Testis (tissue), 2 donors: ENCODE data around the gene ARL5C.

Experiments used
- POLR2A ChIP-seq: fragments of 450-650 bp; IDR thresholded peaks from one replicate; pipeline ENCODE4 v1.6.1; 2017; ENCODE audit warnings: antibody characterized with exemption, mild to moderate bottlenecking, moderate library complexity
- TF ChIP-seq, protein P1 (sequence below), 3 experiments: fragments of 450-650 bp in 2 of 3; fragments of 200-600 bp in 1 of 3; sonication (generic) in 1 of 3; IDR thresholded peaks; one replicate each; pipeline ENCODE4 v1.5.1; 2016 to 2019; ENCODE audit warnings: antibody characterized with exemption in 3 of 3, mild to moderate bottlenecking in 2 of 3, moderate library complexity in 1 of 3

DNA sequence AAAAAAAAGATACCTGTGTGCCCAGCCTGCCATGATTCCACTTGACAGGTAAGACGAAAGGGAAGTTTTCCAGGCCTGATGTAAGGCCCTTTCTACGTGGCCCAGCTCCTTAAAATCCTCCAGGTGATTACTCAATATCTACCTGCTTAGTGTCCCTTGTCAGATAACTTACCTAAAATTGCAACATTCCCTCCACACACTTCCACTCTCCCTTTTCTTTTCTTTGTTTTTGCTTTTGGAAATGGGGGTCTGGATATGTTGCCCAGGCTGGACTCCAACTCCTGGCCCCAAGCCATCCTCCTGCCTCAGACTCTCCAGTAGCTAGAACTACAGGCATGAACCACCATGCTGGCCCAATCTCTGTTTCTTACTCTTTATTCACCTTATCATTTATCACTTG is 7.3 kb downstream of the ARL5C start:
- TF ChIP-seq, protein P1, sequence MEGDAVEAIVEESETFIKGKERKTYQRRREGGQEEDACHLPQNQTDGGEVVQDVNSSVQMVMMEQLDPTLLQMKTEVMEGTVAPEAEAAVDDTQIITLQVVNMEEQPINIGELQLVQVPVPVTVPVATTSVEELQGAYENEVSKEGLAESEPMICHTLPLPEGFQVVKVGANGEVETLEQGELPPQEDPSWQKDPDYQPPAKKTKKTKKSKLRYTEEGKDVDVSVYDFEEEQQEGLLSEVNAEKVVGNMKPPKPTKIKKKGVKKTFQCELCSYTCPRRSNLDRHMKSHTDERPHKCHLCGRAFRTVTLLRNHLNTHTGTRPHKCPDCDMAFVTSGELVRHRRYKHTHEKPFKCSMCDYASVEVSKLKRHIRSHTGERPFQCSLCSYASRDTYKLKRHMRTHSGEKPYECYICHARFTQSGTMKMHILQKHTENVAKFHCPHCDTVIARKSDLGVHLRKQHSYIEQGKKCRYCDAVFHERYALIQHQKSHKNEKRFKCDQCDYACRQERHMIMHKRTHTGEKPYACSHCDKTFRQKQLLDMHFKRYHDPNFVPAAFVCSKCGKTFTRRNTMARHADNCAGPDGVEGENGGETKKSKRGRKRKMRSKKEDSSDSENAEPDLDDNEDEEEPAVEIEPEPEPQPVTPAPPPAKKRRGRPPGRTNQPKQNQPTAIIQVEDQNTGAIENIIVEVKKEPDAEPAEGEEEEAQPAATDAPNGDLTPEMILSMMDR (IDR thresholded peaks at IDR 0.05): no peak
- no peak for TF ChIP-seq POLR2A
